ENCODE measurements around the gene BCL2L11. TPM values are rescaled to one million over a fixed set of nuclear protein-coding genes. Genes with fewer than 3 reads are reported as not detected.
"Not testable (repeated sequence)": the region's sequence is repeated elsewhere in the genome, so short reads cannot be mapped to it uniquely, and the experiment has no call there.

The BCL2L11 gene
- 10 to 100 TPM; 38.7 to 42.5 TPM for total RNA-seq

GRCh38 chr2:111120253-111121027 is at the start of gene BCL2L11:
Gene BCL2L11, plus strand, starts transcription at chr2:111120914. Its CDS starts 2,832 bp downstream, at chr2:111123746.
- ChIA-PET CTCF (interaction anchor here (1.2 to 1.4 kb wide), 2 partner anchors 12 to 588 kb away, joined by 4 to 7 read pairs; no protein-coding TSS in a partner anchor), POLR2A (interaction anchor here (0.6 to 1.4 kb wide), 5 partner anchors 10 to 763 kb away, joined by 3 to 4 read pairs (median 3); no protein-coding TSS in a partner anchor)

GRCh38 chr2:111071600-111072171 is 49.0 kb upstream of the BCL2L11 start:
- ChIA-PET POLR2A (no interaction called here), CTCF (no interaction called here)

- ChIA-PET POLR2A (no interaction called here), CTCF (interaction anchor here (0.6 kb wide), 1 partner anchor 1588 kb away, joined by 3 read pairs; no protein-coding TSS in a partner anchor)
These were observed 48.4 kb upstream of the BCL2L11 start for GRCh38 chr2:111072220-111072871.

GRCh38 chr2:111082659-111083058 is 38.1 kb upstream of the BCL2L11 start:
- CTCF ChIA-PET, POLR2A ChIA-PET: not testable (repeated sequence)

- POLR2A ChIA-PET, result interaction anchor here (1.1 kb wide), 1 partner anchor 29 kb away, joined by 3 read pairs; the partner anchor contains the start of gene BCL2L11
These were observed 28.9 kb upstream of the BCL2L11 start for GRCh38 chr2:111091811-111092211.

GRCh38 chr2:111094691-111095090 is 26.0 kb upstream of the BCL2L11 start:
- ChIA-PET CTCF (interaction anchor here (0.7 kb wide), 1 partner anchor 145 kb away, joined by 3 read pairs; no protein-coding TSS in a partner anchor), POLR2A (no interaction called here)

More at GRCh38 chr2:111091811-111092211, 28.9 kb upstream of the BCL2L11 start:
- CTCF ChIA-PET, result interaction anchor here (1.4 kb wide), 1 partner anchor 9 kb away, joined by 3 read pairs; no protein-coding TSS in a partner anchor

- POLR2A ChIA-PET, result interaction anchor here (0.6 kb wide), 1 partner anchor 25 kb away, joined by 4 read pairs; no protein-coding TSS in a partner anchor
- CTCF ChIA-PET, result no interaction called here
These were observed 25.3 kb upstream of the BCL2L11 start for GRCh38 chr2:111095434-111095833.

- CTCF ChIA-PET, result interaction anchor here (0.8 to 1.5 kb wide), 3 partner anchors 12 to 38 kb away, joined by 3 to 4 read pairs (median 4); no protein-coding TSS in a partner anchor
These were observed 21.3 kb upstream of the BCL2L11 start for GRCh38 chr2:111099402-111099801.

GRCh38 chr2:111100087-111100764 is 20.5 kb upstream of the BCL2L11 start:
- POLR2A ChIA-PET, result interaction anchor here (0.6 kb wide), 1 partner anchor 289 kb away, joined by 4 read pairs; no protein-coding TSS in a partner anchor
- CTCF ChIA-PET, result interaction anchor here (0.5 to 1.5 kb wide), 6 partner anchors 9 to 72 kb away, joined by 3 to 5 read pairs (median 4); no protein-coding TSS in a partner anchor

More at GRCh38 chr2:111099402-111099801, 21.3 kb upstream of the BCL2L11 start:
- POLR2A ChIA-PET, result no interaction called here

- CTCF ChIA-PET, result interaction anchor here (0.5 to 1.5 kb wide), 4 partner anchors 10 to 73 kb away, joined by 3 to 5 read pairs (median 4); no protein-coding TSS in a partner anchor
- POLR2A ChIA-PET, result interaction anchor here (0.6 kb wide), 1 partner anchor 289 kb away, joined by 4 read pairs; no protein-coding TSS in a partner anchor
These were observed 19.9 kb upstream of the BCL2L11 start for GRCh38 chr2:111100765-111101162.

- CTCF ChIA-PET, result interaction anchor here (0.7 kb wide), 1 partner anchor 1999 kb away, joined by 3 read pairs; no protein-coding TSS in a partner anchor
- POLR2A ChIA-PET, result interaction anchor here (0.7 kb wide), 1 partner anchor 12 kb away, joined by 3 read pairs; no protein-coding TSS in a partner anchor
These were observed 19.1 kb upstream of the BCL2L11 start for GRCh38 chr2:111101592-111101991.

- CTCF ChIA-PET, result interaction anchor here (0.7 kb wide), 1 partner anchor 1998 kb away, joined by 3 read pairs; no protein-coding TSS in a partner anchor
- POLR2A ChIA-PET, result interaction anchor here (0.7 kb wide), 1 partner anchor 11 kb away, joined by 3 read pairs; no protein-coding TSS in a partner anchor
These were observed 18.5 kb upstream of the BCL2L11 start for GRCh38 chr2:111102216-111102615.

GRCh38 chr2:111105926-111106325 is 14.8 kb upstream of the BCL2L11 start:
- POLR2A ChIA-PET, result no interaction called here
- CTCF ChIA-PET, result no interaction called here

GRCh38 chr2:111106706-111107105 is 14.0 kb upstream of the BCL2L11 start:
- CTCF ChIA-PET, result no interaction called here
- POLR2A ChIA-PET, result no interaction called here

GRCh38 chr2:111108745-111109271 is 11.9 kb upstream of the BCL2L11 start:
- POLR2A ChIA-PET, result no interaction called here
- CTCF ChIA-PET, result no interaction called here

GRCh38 chr2:111111101-111111755 is 9.5 kb upstream of the BCL2L11 start:
- ChIA-PET POLR2A (interaction anchor here (0.6 to 0.9 kb wide), 2 partner anchors 9 to 68 kb away, joined by 3 read pairs; partner anchors contain the start of gene BCL2L11), CTCF (interaction anchor here (1.0 kb wide), 1 partner anchor 12 kb away, joined by 4 read pairs; no protein-coding TSS in a partner anchor)

- ChIA-PET CTCF (interaction anchor here (0.6 to 1.0 kb wide), 2 partner anchors 247 to 302 kb away, joined by 3 to 5 read pairs; no protein-coding TSS in a partner anchor), POLR2A (interaction anchor here (0.6 kb wide), 1 partner anchor 12 kb away, joined by 3 read pairs; no protein-coding TSS in a partner anchor)
These were observed 6.9 kb upstream of the BCL2L11 start for GRCh38 chr2:111113838-111114237.

All from activated CD8-positive, alpha-beta memory T cell treated with anti-CD3 and anti-CD28 coated beads for 36 hours (primary cell).